HepG2 (cell line): ENCODE measurements around the gene NSMF. TPM values are rescaled to one million over a fixed set of nuclear protein-coding genes. Genes with fewer than 3 reads are reported as not detected.

Experiments
- ATAD3A ChIP-seq: sonication (generic); formaldehyde crosslinking; IDR thresholded peaks from 2 replicates; pipeline ENCODE4 v1.4.0; 2020; ENCODE audit warnings: missing genetic modification reagents
- ATF6 ChIP-seq: sonication (generic); formaldehyde crosslinking; conservative IDR thresholded peaks from 2 replicates; pipeline ENCODE4 v1.4.0; 2020; ENCODE audit warnings: missing genetic modification reagents
- ESRRA ChIP-seq: sonication (generic); formaldehyde crosslinking; IDR thresholded peaks from 2 replicates; pipeline ENCODE4 v1.5.1; 2020; ENCODE audit warnings: mild to moderate bottlenecking, low read depth, missing genetic modification reagents
- HOXD1 ChIP-seq: sonication (generic); formaldehyde crosslinking; IDR thresholded peaks from 2 replicates; pipeline ENCODE4 v1.5.0; 2020; ENCODE audit warnings: missing genetic modification reagents
- MAX ChIP-seq: IDR thresholded peaks from 2 replicates; pipeline ENCODE4 v1.6.1; 2012; ENCODE audit warnings: inconsistent platforms
- MEIS2 ChIP-seq: sonication (generic); formaldehyde crosslinking; IDR thresholded peaks from 2 replicates; pipeline ENCODE4 v1.9.0; 2021; ENCODE audit warnings: mild to moderate bottlenecking, missing genetic modification reagents
- MXD3 ChIP-seq: IDR thresholded peaks from 2 replicates; pipeline ENCODE4 v1.6.1; 2016; ENCODE audit warnings: mild to moderate bottlenecking, missing biosample characterization, missing genetic modification reagents
- NPAS2 ChIP-seq: sonication (generic); formaldehyde crosslinking; IDR thresholded peaks from 2 replicates; pipeline ENCODE4 v1.8.0; 2022; ENCODE audit warnings: mild to moderate bottlenecking, missing genetic modification reagents, borderline replicate concordance
- POGZ ChIP-seq: sonication (generic); formaldehyde crosslinking; IDR thresholded peaks from 2 replicates; pipeline ENCODE4 v1.4.0; 2020; ENCODE audit warnings: mild to moderate bottlenecking, missing genetic modification reagents
- RNF2 ChIP-seq: fragments of 450-650 bp; conservative IDR thresholded peaks from 2 replicates; pipeline ENCODE4 v1.6.1; 2016; ENCODE audit warnings: low read depth
- SNAPC4 ChIP-seq: sonication (generic); formaldehyde crosslinking; IDR thresholded peaks from 2 replicates; pipeline ENCODE4 v1.4.0; 2020; ENCODE audit warnings: mild to moderate bottlenecking, missing genetic modification reagents
- ZNF3 ChIP-seq: IDR thresholded peaks from 2 replicates; pipeline ENCODE4 v1.7.0; 2017; ENCODE audit warnings: inconsistent platforms
- ZNF564 ChIP-seq: sonication (generic); formaldehyde crosslinking; IDR thresholded peaks from 2 replicates; pipeline ENCODE4 v1.8.1; 2023; ENCODE audit warnings: mild to moderate bottlenecking, missing genetic modification reagents
- ZNF776 ChIP-seq: sonication (generic); formaldehyde crosslinking; IDR thresholded peaks from 2 replicates; pipeline ENCODE4 v1.4.0; 2020; ENCODE audit warnings: mild to moderate bottlenecking, missing genetic modification reagents
- ZNF782 ChIP-seq: sonication (generic); formaldehyde crosslinking; IDR thresholded peaks from 2 replicates; pipeline ENCODE4 v1.4.0; 2020; ENCODE audit warnings: missing genetic modification reagents, mild to moderate bottlenecking, borderline replicate concordance
- ZSCAN22 ChIP-seq: sonication (generic); formaldehyde crosslinking; IDR thresholded peaks from 2 replicates; pipeline ENCODE4 v1.4.0; 2020; ENCODE audit warnings: mild to moderate bottlenecking, missing genetic modification reagents
- polyA plus RNA-seq, 8 experiments: library from polyadenylated mRNA; depleted of rRNA in 3 of 8; stranded (reverse) in 7 of 8; unstranded in 1 of 8; fragments of >200 nt; fragmentation: Illumina TruSeq in 4 of 8; extraction: Trizol in 4 of 8; gene quantifications; 2 replicates each; pipeline versions ENCODE4 v1.2.1 to v1.2.3, GENCODE V29; 2011 to 2016; ENCODE audit warnings: low read depth in 4 of 8, missing spikeins in 1 of 8, mixed read lengths in 1 of 8; ENCODE audit not compliant: insufficient read depth in 1 of 8
- total RNA-seq, 5 experiments: library from RNA; depleted of rRNA; stranded (reverse); fragments of >200 nt; fragmentation: Illumina TruSeq; extraction: Trizol; gene quantifications; 2 replicates each; pipeline ENCODE4 v1.2.3, GENCODE V29; 2016; ENCODE audit warnings: low read depth in 1 of 5
- TF ChIP-seq, protein P1 (sequence below): sonication (generic); formaldehyde crosslinking; IDR thresholded peaks from 2 replicates; pipeline ENCODE4 v1.4.0; 2020; ENCODE audit warnings: missing genetic modification reagents
- TF ChIP-seq, protein P2 (sequence below): IDR thresholded peaks from 2 replicates; pipeline ENCODE4 v1.6.1; 2018; ENCODE audit warnings: missing genetic modification reagents, mild to moderate bottlenecking, missing compliant biosample characterization

The NSMF gene
- total and polyA plus RNA-seq, 2 of the 13 experiments (the other 11 are each of a cell fraction or from before 2014, with no cell fraction given), result 44.3 to 183 TPM

DNA sequence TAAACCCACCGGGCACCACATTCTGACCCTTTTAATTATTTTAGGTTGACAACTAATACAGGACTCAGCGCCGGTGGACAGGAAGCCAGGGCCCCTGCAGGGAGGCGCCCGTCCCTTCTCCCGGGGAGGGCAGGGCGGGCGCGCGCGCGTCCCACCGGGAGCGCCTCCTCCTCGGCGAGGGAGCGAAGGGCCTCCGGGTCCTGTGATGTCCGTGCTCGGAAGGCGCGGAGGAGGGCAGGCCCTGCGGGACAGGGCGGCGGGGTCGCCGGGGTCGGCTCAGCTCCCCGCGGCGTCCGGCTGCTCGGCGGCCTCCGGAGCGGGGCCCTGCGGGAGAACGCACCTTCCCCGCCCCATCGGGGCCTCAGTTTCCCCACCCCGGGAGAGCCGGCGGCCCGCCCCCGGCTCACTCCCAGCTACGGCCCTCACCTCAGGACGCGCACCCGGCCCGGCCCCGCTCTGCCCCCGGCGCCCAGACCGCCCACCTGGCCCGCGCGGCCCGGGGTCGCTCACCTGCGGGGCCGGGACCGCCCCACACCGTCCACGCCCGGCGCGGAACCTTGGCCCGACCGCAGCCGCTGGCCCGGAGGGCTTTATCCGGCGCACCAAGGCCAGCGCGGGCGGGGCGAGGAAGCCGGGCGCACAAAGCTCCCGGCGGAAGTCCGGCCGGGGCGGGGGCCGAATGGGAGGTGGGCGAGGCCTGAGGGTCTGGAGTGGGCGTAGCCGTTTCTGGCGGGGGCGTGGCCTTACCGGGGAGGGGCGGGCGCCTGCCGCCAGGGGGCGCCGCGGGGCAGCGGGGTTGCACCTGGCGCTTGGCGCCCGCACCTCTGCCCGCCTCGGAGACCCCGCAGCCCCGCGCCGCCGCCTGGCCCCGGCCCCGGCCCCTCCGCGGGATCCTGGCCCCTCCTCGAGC, 36.3 kb downstream of the NSMF start, which contains the start of the genes EXD3 and NOXA1 (continued):
- TF ChIP-seq MAX, result peak; percentile 75
- TF ChIP-seq, protein P1, sequence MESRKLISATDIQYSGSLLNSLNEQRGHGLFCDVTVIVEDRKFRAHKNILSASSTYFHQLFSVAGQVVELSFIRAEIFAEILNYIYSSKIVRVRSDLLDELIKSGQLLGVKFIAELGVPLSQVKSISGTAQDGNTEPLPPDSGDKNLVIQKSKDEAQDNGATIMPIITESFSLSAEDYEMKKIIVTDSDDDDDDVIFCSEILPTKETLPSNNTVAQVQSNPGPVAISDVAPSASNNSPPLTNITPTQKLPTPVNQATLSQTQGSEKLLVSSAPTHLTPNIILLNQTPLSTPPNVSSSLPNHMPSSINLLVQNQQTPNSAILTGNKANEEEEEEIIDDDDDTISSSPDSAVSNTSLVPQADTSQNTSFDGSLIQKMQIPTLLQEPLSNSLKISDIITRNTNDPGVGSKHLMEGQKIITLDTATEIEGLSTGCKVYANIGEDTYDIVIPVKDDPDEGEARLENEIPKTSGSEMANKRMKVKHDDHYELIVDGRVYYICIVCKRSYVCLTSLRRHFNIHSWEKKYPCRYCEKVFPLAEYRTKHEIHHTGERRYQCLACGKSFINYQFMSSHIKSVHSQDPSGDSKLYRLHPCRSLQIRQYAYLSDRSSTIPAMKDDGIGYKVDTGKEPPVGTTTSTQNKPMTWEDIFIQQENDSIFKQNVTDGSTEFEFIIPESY (CRISPR knock-in tag), result 0 out of 2 replicates have a peak, but pooled peaks have one; percentile 14
- no peak for TF ChIP-seq ATF6 (CRISPR knock-in tag)
- no peak for TF ChIP-seq SNAPC4
- TF ChIP-seq ZNF776, result no peak; the same call in 1 of the 2 replicates
- TF ChIP-seq MXD3 (CRISPR knock-in tag), result no peak; the same call in 1 of the 2 replicates
- peak; percentile 69; the same call in 1 of the 2 replicates for TF ChIP-seq POGZ
- TF ChIP-seq ZNF564 (CRISPR knock-in tag), result no peak
- no peak for TF ChIP-seq ATAD3A (CRISPR knock-in tag)
- TF ChIP-seq MEIS2 (CRISPR knock-in tag), result peak; percentile 55; the same call in 1 of the 2 replicates
- peak; percentile 64 for TF ChIP-seq ESRRA
- TF ChIP-seq ZSCAN22 (CRISPR knock-in tag), result no peak
- no peak for TF ChIP-seq ZNF782 (CRISPR knock-in tag)
- TF ChIP-seq HOXD1 (CRISPR knock-in tag), result 0 out of 2 replicates have a peak, but pooled peaks have one; percentile 20
- TF ChIP-seq RNF2, result no peak
- TF ChIP-seq NPAS2 (CRISPR knock-in tag), result no peak
- TF ChIP-seq, protein P2, sequence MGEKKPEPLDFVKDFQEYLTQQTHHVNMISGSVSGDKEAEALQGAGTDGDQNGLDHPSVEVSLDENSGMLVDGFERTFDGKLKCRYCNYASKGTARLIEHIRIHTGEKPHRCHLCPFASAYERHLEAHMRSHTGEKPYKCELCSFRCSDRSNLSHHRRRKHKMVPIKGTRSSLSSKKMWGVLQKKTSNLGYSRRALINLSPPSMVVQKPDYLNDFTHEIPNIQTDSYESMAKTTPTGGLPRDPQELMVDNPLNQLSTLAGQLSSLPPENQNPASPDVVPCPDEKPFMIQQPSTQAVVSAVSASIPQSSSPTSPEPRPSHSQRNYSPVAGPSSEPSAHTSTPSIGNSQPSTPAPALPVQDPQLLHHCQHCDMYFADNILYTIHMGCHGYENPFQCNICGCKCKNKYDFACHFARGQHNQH (CRISPR knock-in tag), result peak; percentile 46; the same call in 1 of the 2 replicates
- TF ChIP-seq ZNF3, result no peak
